OCI-LY7 (cell line): ENCODE results near the gene ALDOA. TPM values are rescaled to one million over a fixed set of nuclear protein-coding genes. Genes with fewer than 3 reads are reported as not detected.

Source experiments
- BruUV-seq: library from RNA; stranded (reverse); fragments of 400-500 nt; replicated peaks from 2 replicates; lab custom pipeline; 2021; lab: Mats Ljungman, UMichigan
- CTCF ChIA-PET: fragments of 300-600 bp; sonication (Branson Sonifier 250); formaldehyde crosslinking; loops from one replicate; lab custom pipeline; 2022; ENCODE audit warnings: antibody characterized with exemption; ENCODE audit not compliant: unreplicated experiment; lab: Charles Lee
- POLR2A ChIA-PET: fragments of 300-600 bp; sonication (Branson Sonifier 250); formaldehyde crosslinking; loops from one replicate; lab custom pipeline; 2022; ENCODE audit warnings: antibody characterized with exemption; lab: Charles Lee
- DNase-seq: peaks from one replicate; pipeline ENCODE4 v3.0.0-alpha.2; 2015; ENCODE audit warnings: low spot score
- H2AFZ ChIP-seq: fragments of 200-600 bp; sonication (generic), shearing (Covaris generic); 2 replicates; pipeline ENCODE4 v1.6.1; 2014; ENCODE audit warnings: mild to moderate bottlenecking, antibody characterized with exemption, low read length, moderate library complexity
- H3K27ac ChIP-seq: fragments of 200-600 bp; sonication (generic); 2 replicates; pipeline ENCODE4 v1.5.1; 2014; ENCODE audit warnings: mixed run types, low read depth, mild to moderate bottlenecking, moderate library complexity, low read length, inconsistent platforms; ENCODE audit not compliant: poor library complexity, severe bottlenecking
- H3K36me3 ChIP-seq: fragments of 200-600 bp; sonication (generic); 2 replicates; pipeline ENCODE4 v1.6.1; 2014; ENCODE audit warnings: mild to moderate bottlenecking, antibody characterized with exemption, low read length, moderate library complexity, mixed read lengths; ENCODE audit not compliant: insufficient read depth
- H3K4me1 ChIP-seq: fragments of 200-600 bp; sonication (generic); 2 replicates; pipeline ENCODE4 v1.5.1; 2014; ENCODE audit warnings: mild to moderate bottlenecking, low read length; ENCODE audit not compliant: insufficient read depth, poor library complexity, severe bottlenecking
- H3K4me2 ChIP-seq: fragments of 200-600 bp; sonication (generic); 2 replicates; pipeline ENCODE4 v1.6.1; 2014; ENCODE audit warnings: mild to moderate bottlenecking, low read length
- H3K4me3 ChIP-seq: fragments of 200-600 bp; sonication (generic); 2 replicates; pipeline ENCODE4 v1.5.1; 2014; ENCODE audit warnings: mild to moderate bottlenecking, low read depth, low read length; ENCODE audit not compliant: poor library complexity, severe bottlenecking
- H3K79me2 ChIP-seq: fragments of 200-600 bp; sonication (generic); 2 replicates; pipeline ENCODE4 v1.6.1; 2016; ENCODE audit warnings: low read depth, mild to moderate bottlenecking, low read length, moderate library complexity, mixed read lengths; ENCODE audit not compliant: insufficient read depth
- H3K9me2 ChIP-seq: fragments of 200-600 bp; sonication (generic); 2 replicates; pipeline ENCODE4 v1.6.1; 2016; ENCODE audit warnings: mild to moderate bottlenecking, low read length, mixed read lengths; ENCODE audit not compliant: insufficient read depth
- H3K9me3 ChIP-seq: fragments of 200-600 bp; sonication (generic); 2 replicates; pipeline ENCODE4 v1.6.1; 2014; ENCODE audit warnings: mild to moderate bottlenecking, mixed run types, low read length, mixed read lengths
- H4K20me1 ChIP-seq: fragments of 200-600 bp; sonication (generic); 2 replicates; pipeline ENCODE4 v1.6.1; 2014; ENCODE audit warnings: mild to moderate bottlenecking, antibody characterized with exemption, low read length, moderate library complexity, mixed read lengths; ENCODE audit not compliant: insufficient read depth
- CTCF ChIP-seq: fragments of 200-600 bp; sonication (generic); conservative IDR thresholded peaks from 2 replicates; pipeline ENCODE4 v1.5.1; 2014; ENCODE audit warnings: mild to moderate bottlenecking, antibody characterized with exemption, low read length, moderate library complexity, mixed read lengths
- EZH2phosphoT487 ChIP-seq: fragments of 200-600 bp; sonication (generic); IDR thresholded peaks from 2 replicates; pipeline ENCODE4 v1.6.1; 2018; ENCODE audit warnings: low read depth, borderline replicate concordance, mild to moderate bottlenecking, mixed run types, antibody characterized with exemption, low read length, moderate library complexity, mixed read lengths
- intact Hi-C: fragments of 100-400 bp; cut with micrococcal nuclease; formaldehyde crosslinking; loops from one replicate; pipeline ENCODE4 v1.10.0; 2022; ENCODE audit not compliant: unreplicated experiment
- total RNA-seq, 2 experiments: library from RNA; depleted of rRNA in 1 of 2; stranded (reverse); fragments of >200 nt in 1 of 2; shearing (Covaris generic) in 1 of 2; gene quantifications; 2 replicates each; pipeline ENCODE4 v1.2.3, GENCODE V29; 2014 to 2022

ALDOA gene
- total RNA-seq, 2 experiments from 2014 or later, result 809 to 1,029 TPM

- Histone ChIP-seq H3K4me1 (peaks cover 35% of the 10 kb centered on the region), H3K9me3 (peaks cover 23% of the 10 kb centered on the region), H3K79me2 (no peaks in the 10 kb centered on the region), H3K9me2 (no peaks in the 10 kb centered on the region), H3K36me3 (peaks cover 6% of the 10 kb centered on the region; the same call in 1 of the 2 replicates), H3K4me2 (peak overlapping the region; percentile 94), H3K27ac (no peak overlapping the region), H2AFZ (no peak overlapping the region), H4K20me1 (no peaks in the 10 kb centered on the region), H3K4me3 (peak overlapping the region; percentile 66)
- no TSS peak for BruUV-seq
- intact Hi-C loops, result loop anchor here (10.0 kb wide), 1 partner anchor 310 kb away; the partner anchor contains the start of gene ZNF771
- CTCF ChIA-PET, result no interaction called here
- no peak for TF ChIP-seq EZH2phosphoT487
- TF ChIP-seq CTCF, result no peak
- no peak for DNase-seq
- POLR2A ChIA-PET, result no interaction called here
Measured at GRCh38 chr16:30094541-30095165, 29.1 kb downstream of the ALDOA start.

- peak overlapping the region; percentile 40 for H3K27ac ChIP-seq
- no peak for DNase-seq
- H3K36me3 ChIP-seq, result peaks cover 6% of the 10 kb centered on the region; the same call in 1 of the 2 replicates
- peaks cover 23% of the 10 kb centered on the region for H3K9me3 ChIP-seq
- TF ChIP-seq EZH2phosphoT487, result no peak
- no peak for TF ChIP-seq CTCF
- CTCF ChIA-PET, result no interaction called here
- intact Hi-C loops, result loop anchor here (10.0 kb wide), 1 partner anchor 309 kb away; the partner anchor contains the start of gene ZNF771
- peak overlapping the region; percentile 66 for H3K4me3 ChIP-seq
- H3K9me2 ChIP-seq, result no peaks in the 10 kb centered on the region
- H3K4me1 ChIP-seq, result peaks cover 35% of the 10 kb centered on the region
- peak overlapping the region; percentile 94 for H3K4me2 ChIP-seq
- H4K20me1 ChIP-seq, result no peaks in the 10 kb centered on the region
- H3K79me2 ChIP-seq, result no peaks in the 10 kb centered on the region
- no peak overlapping the region for H2AFZ ChIP-seq
- POLR2A ChIA-PET, result no interaction called here
- no TSS peak for BruUV-seq
Measured at GRCh38 chr16:30095166-30096078, 29.9 kb downstream of the ALDOA start.
